ENCODE measurements around the gene LRRC3.
"Not testable (repeated sequence)": the region's sequence is repeated elsewhere in the genome, so short reads cannot be mapped to it uniquely, and the experiment has no call there.

LRRC3 gene

GRCh38 chr21:44496564-44497550, 41.5 kb downstream of the LRRC3 start:
- no peaks in the 10 kb centered on the region for H3K27me3 ChIP-seq (ENCODE audit: control insufficient read depth, insufficient read depth, low read length)
- H3K36me3 ChIP-seq (ENCODE audit: control insufficient read depth, insufficient read depth, low read length) = no peaks in the 10 kb centered on the region
- no peak overlapping the region for H3K9ac ChIP-seq (ENCODE audit: low read length)
- no peaks in the 10 kb centered on the region for H3K4me1 ChIP-seq (ENCODE audit: control insufficient read depth, insufficient read depth, low read length)
- no peak overlapping the region for H3K4me3 ChIP-seq (ENCODE audit: low read length)
- no peak overlapping the region for H3K27ac ChIP-seq (ENCODE audit: low read depth, low read length)

- Histone ChIP-seq H3K27me3 (ENCODE audit: control insufficient read depth, insufficient read depth, low read length) (no peaks in the 10 kb centered on the region), H3K9ac (ENCODE audit: low read length) (no peak overlapping the region), H3K36me3 (ENCODE audit: control insufficient read depth, insufficient read depth, low read length) (no peaks in the 10 kb centered on the region), H3K4me1 (ENCODE audit: control insufficient read depth, insufficient read depth, low read length) (no peaks in the 10 kb centered on the region), H3K27ac (ENCODE audit: low read depth, low read length) (no peak overlapping the region), H3K4me3 (ENCODE audit: low read length) (no peak overlapping the region)
Measured at GRCh38 chr21:44497703-44498126, 42.4 kb downstream of the LRRC3 start.

- H3K27ac ChIP-seq (ENCODE audit: low read depth, low read length) = no peak overlapping the region
Measured at GRCh38 chr21:44498280-44499210, 43.2 kb downstream of the LRRC3 start.

GRCh38 chr21:44499211-44499560, 43.9 kb downstream of the LRRC3 start:
- Histone ChIP-seq H3K4me1 (ENCODE audit: control insufficient read depth, insufficient read depth, low read length) (no peaks in the 10 kb centered on the region), H3K27ac (ENCODE audit: low read depth, low read length) (no peak overlapping the region), H3K27me3 (ENCODE audit: control insufficient read depth, insufficient read depth, low read length) (no peaks in the 10 kb centered on the region), H3K9ac (ENCODE audit: low read length) (no peak overlapping the region), H3K4me3 (ENCODE audit: low read length) (no peak overlapping the region), H3K36me3 (ENCODE audit: control insufficient read depth, insufficient read depth, low read length) (no peaks in the 10 kb centered on the region)

More at GRCh38 chr21:44498280-44499210, 43.2 kb downstream of the LRRC3 start:
- H3K27me3 ChIP-seq (ENCODE audit: control insufficient read depth, insufficient read depth, low read length) = no peaks in the 10 kb centered on the region
- no peak overlapping the region for H3K9ac ChIP-seq (ENCODE audit: low read length)
- H3K4me1 ChIP-seq (ENCODE audit: control insufficient read depth, insufficient read depth, low read length) = no peaks in the 10 kb centered on the region
- no peaks in the 10 kb centered on the region for H3K36me3 ChIP-seq (ENCODE audit: control insufficient read depth, insufficient read depth, low read length)
- H3K4me3 ChIP-seq (ENCODE audit: low read length) = no peak overlapping the region

GRCh38 chr21:44499631-44500030, 44.3 kb downstream of the LRRC3 start:
- no peaks in the 10 kb centered on the region for H3K4me1 ChIP-seq (ENCODE audit: control insufficient read depth, insufficient read depth, low read length)
- no peaks in the 10 kb centered on the region for H3K27me3 ChIP-seq (ENCODE audit: control insufficient read depth, insufficient read depth, low read length)
- no peak overlapping the region for H3K27ac ChIP-seq (ENCODE audit: low read depth, low read length)
- H3K9ac ChIP-seq (ENCODE audit: low read length) = no peak overlapping the region
- no peak overlapping the region for H3K4me3 ChIP-seq (ENCODE audit: low read length)
- no peaks in the 10 kb centered on the region for H3K36me3 ChIP-seq (ENCODE audit: control insufficient read depth, insufficient read depth, low read length)

GRCh38 chr21:44500111-44500510, 44.8 kb downstream of the LRRC3 start:
- Histone ChIP-seq H3K27ac (ENCODE audit: low read depth, low read length) (no peak overlapping the region), H3K4me1 (ENCODE audit: control insufficient read depth, insufficient read depth, low read length) (no peaks in the 10 kb centered on the region), H3K27me3 (ENCODE audit: control insufficient read depth, insufficient read depth, low read length) (no peaks in the 10 kb centered on the region), H3K4me3 (ENCODE audit: low read length) (no peak overlapping the region), H3K36me3 (ENCODE audit: control insufficient read depth, insufficient read depth, low read length) (no peaks in the 10 kb centered on the region), H3K9ac (ENCODE audit: low read length) (no peak overlapping the region)

GRCh38 chr21:44502171-44502958, 47.1 kb downstream of the LRRC3 start:
- Histone ChIP-seq H3K27me3 (ENCODE audit: control insufficient read depth, insufficient read depth, low read length) (no peaks in the 10 kb centered on the region), H3K4me1 (ENCODE audit: control insufficient read depth, insufficient read depth, low read length) (no peaks in the 10 kb centered on the region), H3K4me3 (ENCODE audit: low read length) (no peak overlapping the region), H3K36me3 (ENCODE audit: control insufficient read depth, insufficient read depth, low read length) (no peaks in the 10 kb centered on the region), H3K27ac (ENCODE audit: low read depth, low read length) (no peak overlapping the region), H3K9ac (ENCODE audit: low read length) (no peak overlapping the region)

- H3K9ac ChIP-seq (ENCODE audit: low read length); H3K36me3 ChIP-seq (ENCODE audit: control insufficient read depth, insufficient read depth, low read length); H3K27ac ChIP-seq (ENCODE audit: low read depth, low read length); H3K4me1 ChIP-seq (ENCODE audit: control insufficient read depth, insufficient read depth, low read length); H3K4me3 ChIP-seq (ENCODE audit: low read length); H3K27me3 ChIP-seq (ENCODE audit: control insufficient read depth, insufficient read depth, low read length): not testable (repeated sequence)
Measured at GRCh38 chr21:44503006-44503889, 47.9 kb downstream of the LRRC3 start.

- H3K27ac ChIP-seq (ENCODE audit: low read depth, low read length) = no peak overlapping the region
- H3K36me3 ChIP-seq (ENCODE audit: control insufficient read depth, insufficient read depth, low read length) = no peaks in the 10 kb centered on the region
- no peaks in the 10 kb centered on the region for H3K4me1 ChIP-seq (ENCODE audit: control insufficient read depth, insufficient read depth, low read length)
- H3K9ac ChIP-seq (ENCODE audit: low read length) = no peak overlapping the region
- no peaks in the 10 kb centered on the region for H3K27me3 ChIP-seq (ENCODE audit: control insufficient read depth, insufficient read depth, low read length)
- H3K4me3 ChIP-seq (ENCODE audit: low read length) = no peak overlapping the region
Measured at GRCh38 chr21:44503901-44504399, 48.6 kb downstream of the LRRC3 start.

GRCh38 chr21:44505673-44506278, 50.5 kb downstream of the LRRC3 start:
- no peaks in the 10 kb centered on the region for H3K27me3 ChIP-seq (ENCODE audit: control insufficient read depth, insufficient read depth, low read length)

More at GRCh38 chr21:44505673-44506278, 50.5 kb downstream of the LRRC3 start:
- no peak overlapping the region for H3K9ac ChIP-seq (ENCODE audit: low read length)
- H3K4me3 ChIP-seq (ENCODE audit: low read length) = no peak overlapping the region
- no peaks in the 10 kb centered on the region for H3K4me1 ChIP-seq (ENCODE audit: control insufficient read depth, insufficient read depth, low read length)
- H3K36me3 ChIP-seq (ENCODE audit: control insufficient read depth, insufficient read depth, low read length) = no peaks in the 10 kb centered on the region
- no peak overlapping the region for H3K27ac ChIP-seq (ENCODE audit: low read depth, low read length)

All from rectal smooth muscle tissue (tissue), 1 donor.